ENCODE results near the gene FMO2. TPM values are rescaled to one million over a fixed set of nuclear protein-coding genes. Genes with fewer than 3 reads are reported as not detected.

FMO2 gene
- polyA plus RNA-seq, 3 donors: not detected

GRCh38 chr1:171191992-171192391 lies 6.9 kb downstream of the FMO2 start:
- H3K4me3 Mint-ChIP-seq: no peak overlapping the region
- Histone ChIP-seq H3K79me2 (ENCODE audit: insufficient read depth, low read length) (no peaks in the 10 kb centered on the region), H3K9me3 (replicated peaks in 1 of 2; ENCODE audit: control insufficient read depth in 1 of 2, insufficient read depth in 1 of 2, low read length in 2 of 2) (no peaks in the 10 kb centered on the region), H3K27ac (ENCODE audit: low read depth in 1 of 2, low read length in 2 of 2) (no peak overlapping the region), H2AFZ (ENCODE audit: insufficient read depth, low read depth, low read length, poor library complexity, severe bottlenecking) (no peak overlapping the region), H3K36me3 (replicated peaks in 1 of 2; ENCODE audit: control insufficient read depth in 1 of 2, insufficient read depth in 2 of 2, low read length in 2 of 2) (no peaks in the 10 kb centered on the region), H3K9ac (ENCODE audit: insufficient read depth, low read length, poor library complexity, severe bottlenecking) (no peak overlapping the region), H3K4me3 (replicated peaks in 1 of 3; ENCODE audit: low read depth in 2 of 3, low read length in 3 of 3) (no peak overlapping the region), H3K4me2 (replicated peaks; ENCODE audit: extremely low read depth, low read length, poor library complexity, severe bottlenecking) (no peak overlapping the region), H4K20me1 (ENCODE audit: insufficient read depth, low read length) (no peaks in the 10 kb centered on the region), H3K4me1 (ENCODE audit: control insufficient read depth in 1 of 2, insufficient read depth in 2 of 2, low read length in 2 of 2) (no peaks in the 10 kb centered on the region), H3K27me3 (ENCODE audit: control insufficient read depth in 2 of 2, insufficient read depth in 2 of 2, low read length in 2 of 2) (no peaks in the 10 kb centered on the region)
- no peak for TF ChIP-seq CTCF (IDR thresholded peaks at IDR 0.05)
- H3K27me3 Mint-ChIP-seq (ENCODE audit: low read depth in 3 of 3): peaks cover 0 to 8% (median 5%) of the 10 kb centered on the region in 3 donors
- no peaks in the 10 kb centered on the region for H3K36me3 Mint-ChIP-seq
- no CpG with 5 or more reads among the region's 1 CpG for WGBS (ENCODE audit: insufficient coverage)
- no peaks in the 10 kb centered on the region for H3K9me3 Mint-ChIP-seq
- no peak for DNase-seq
- no peaks in the 10 kb centered on the region for H3K4me1 Mint-ChIP-seq
- intact Hi-C loops (cut with micrococcal nuclease): no loop called here
- H3K27ac Mint-ChIP-seq: no peak overlapping the region

GRCh38 chr1:171195767-171196166 lies 10.7 kb downstream of the FMO2 start:
- Histone ChIP-seq H4K20me1 (ENCODE audit: insufficient read depth, low read length) (no peaks in the 10 kb centered on the region), H3K79me2 (ENCODE audit: insufficient read depth, low read length) (no peaks in the 10 kb centered on the region), H3K4me3 (replicated peaks in 1 of 3; ENCODE audit: low read depth in 2 of 3, low read length in 3 of 3) (no peak overlapping the region), H3K9me3 (replicated peaks in 1 of 2; ENCODE audit: control insufficient read depth in 1 of 2, insufficient read depth in 1 of 2, low read length in 2 of 2) (no peaks in the 10 kb centered on the region), H3K9ac (ENCODE audit: insufficient read depth, low read length, poor library complexity, severe bottlenecking) (no peak overlapping the region), H2AFZ (ENCODE audit: insufficient read depth, low read depth, low read length, poor library complexity, severe bottlenecking) (no peak overlapping the region), H3K27me3 (ENCODE audit: control insufficient read depth in 2 of 2, insufficient read depth in 2 of 2, low read length in 2 of 2) (no peaks in the 10 kb centered on the region), H3K4me2 (replicated peaks; ENCODE audit: extremely low read depth, low read length, poor library complexity, severe bottlenecking) (no peak overlapping the region), H3K27ac (ENCODE audit: low read depth in 1 of 2, low read length in 2 of 2) (no peak overlapping the region), H3K36me3 (replicated peaks in 1 of 2; ENCODE audit: control insufficient read depth in 1 of 2, insufficient read depth in 2 of 2, low read length in 2 of 2) (no peaks in the 10 kb centered on the region), H3K4me1 (ENCODE audit: control insufficient read depth in 1 of 2, insufficient read depth in 2 of 2, low read length in 2 of 2) (no peaks in the 10 kb centered on the region)
- no CpG with 5 or more reads among the region's 3 CpGs for WGBS (ENCODE audit: insufficient coverage)
- DNase-seq: no peak
- peaks cover 0 to 6% (median 0%) of the 10 kb centered on the region in 7 donors for H3K9me3 Mint-ChIP-seq
- no peak overlapping the region for H3K27ac Mint-ChIP-seq
- peaks cover 0 to 7% (median 0%) of the 10 kb centered on the region in 3 donors for H3K27me3 Mint-ChIP-seq (ENCODE audit: low read depth in 3 of 3)
- no peak overlapping the region for H3K4me3 Mint-ChIP-seq
- intact Hi-C loops (cut with micrococcal nuclease): no loop called here
- no peaks in the 10 kb centered on the region for H3K36me3 Mint-ChIP-seq
- no peak for TF ChIP-seq CTCF (IDR thresholded peaks at IDR 0.05)
- no peaks in the 10 kb centered on the region for H3K4me1 Mint-ChIP-seq
